ENCODE data around the gene TLCD1. TPM values are rescaled to one million over a fixed set of nuclear protein-coding genes. Genes with fewer than 3 reads are reported as not detected.

The TLCD1 gene
- polyA plus RNA-seq, 1 of the 3 experiments (the other 2 are of a cell fraction): 18.3 TPM

- TF ChIP-seq USF2 (IDR thresholded peaks at IDR 0.05; ENCODE audit: borderline replicate concordance, low read depth, low read length) (no peak), REST (IDR thresholded peaks at IDR 0.05; ENCODE audit: low read depth, low read length) (no peak), CHD2 (IDR thresholded peaks at IDR 0.05; ENCODE audit: low read length, partially characterized antibody) (no peak), FOXM1 (IDR thresholded peaks at IDR 0.05; ENCODE audit: low read depth) (no peak), RXRA (IDR thresholded peaks at IDR 0.05; ENCODE audit: borderline replicate concordance, low read depth) (no peak)
- TF ChIP-seq, protein P1, sequence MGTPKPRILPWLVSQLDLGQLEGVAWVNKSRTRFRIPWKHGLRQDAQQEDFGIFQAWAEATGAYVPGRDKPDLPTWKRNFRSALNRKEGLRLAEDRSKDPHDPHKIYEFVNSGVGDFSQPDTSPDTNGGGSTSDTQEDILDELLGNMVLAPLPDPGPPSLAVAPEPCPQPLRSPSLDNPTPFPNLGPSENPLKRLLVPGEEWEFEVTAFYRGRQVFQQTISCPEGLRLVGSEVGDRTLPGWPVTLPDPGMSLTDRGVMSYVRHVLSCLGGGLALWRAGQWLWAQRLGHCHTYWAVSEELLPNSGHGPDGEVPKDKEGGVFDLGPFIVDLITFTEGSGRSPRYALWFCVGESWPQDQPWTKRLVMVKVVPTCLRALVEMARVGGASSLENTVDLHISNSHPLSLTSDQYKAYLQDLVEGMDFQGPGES (IDR thresholded peaks at IDR 0.05; ENCODE audit: low read depth, low read length): no peak
- TF ChIP-seq, protein P2, sequence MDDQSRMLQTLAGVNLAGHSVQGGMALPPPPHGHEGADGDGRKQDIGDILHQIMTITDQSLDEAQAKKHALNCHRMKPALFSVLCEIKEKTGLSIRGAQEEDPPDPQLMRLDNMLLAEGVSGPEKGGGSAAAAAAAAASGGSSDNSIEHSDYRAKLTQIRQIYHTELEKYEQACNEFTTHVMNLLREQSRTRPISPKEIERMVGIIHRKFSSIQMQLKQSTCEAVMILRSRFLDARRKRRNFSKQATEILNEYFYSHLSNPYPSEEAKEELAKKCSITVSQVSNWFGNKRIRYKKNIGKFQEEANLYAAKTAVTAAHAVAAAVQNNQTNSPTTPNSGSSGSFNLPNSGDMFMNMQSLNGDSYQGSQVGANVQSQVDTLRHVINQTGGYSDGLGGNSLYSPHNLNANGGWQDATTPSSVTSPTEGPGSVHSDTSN (IDR thresholded peaks at IDR 0.05): no peak
- Histone ChIP-seq H3K9ac (no peak overlapping the region), H3K27ac (ENCODE audit: low read depth in 2 of 2, low read length in 1 of 2) (no peak overlapping the region), H3K4me3 (ENCODE audit: low read depth in 2 of 2, low read length in 1 of 2) (no peak overlapping the region), H3K4me1 (ENCODE audit: control insufficient read depth in 1 of 2, insufficient read depth in 2 of 2, low read depth in 1 of 2, low read length in 1 of 2) (peaks cover 0 to 14% of the 10 kb centered on the region in 2 experiments; a peak in 2 of 4 replicates), H2AFZ (ENCODE audit: low read depth) (no peak overlapping the region), H3K27me3 (ENCODE audit: insufficient read depth) (no peaks in the 10 kb centered on the region), H4K20me1 (ENCODE audit: insufficient read depth) (no peaks in the 10 kb centered on the region), H3F3A (replicated peaks; ENCODE audit: insufficient read depth) (peaks cover 24% of the 10 kb centered on the region), H3K36me3 (replicated peaks in 1 of 2; ENCODE audit: control insufficient read depth in 1 of 2, insufficient read depth in 2 of 2, low read length in 1 of 2) (peaks cover 9 to 39% of the 10 kb centered on the region in 2 experiments), H3K9me2 (no peaks in the 10 kb centered on the region), H3K4me2 (no peak overlapping the region), H3K79me2 (ENCODE audit: insufficient read depth) (peaks cover 9% of the 10 kb centered on the region; the same call in 1 of the 2 replicates), H3K9me3 (no peaks in the 10 kb centered on the region)
- WGBS (ENCODE audit: low lambda C conversion rate): 84% methylated on average over 4 of the region's 5 CpGs
- no peak for DNase-seq
- CTCF ChIA-PET: interaction anchor here (1.1 to 3.1 kb wide), 5 partner anchors 20 to 58 kb away, joined by 3 to 17 read pairs (median 3); partner anchors contain the start of gene TLCD1
- POLR2A ChIA-PET: no interaction called here
Measured at GRCh38 chr17:28705074-28705659, 20.9 kb downstream of the TLCD1 start.

Data from SK-N-SH (cell line).